Epithelial cell of proximal tubule (primary cell): ENCODE data around the gene ID4. TPM values are rescaled to one million over a fixed set of nuclear protein-coding genes. Genes with fewer than 3 reads are reported as not detected.
A peak's percentile ranks its signal among the peaks of the same experiment; 100 is the strongest.

Source experiments
- DNase-seq: peaks from one replicate; pipeline ENCODE4 v3.0.0-alpha.2; 2011; ENCODE audit warnings: low read depth
- H3K4me3 ChIP-seq: 2 replicates; pipeline ENCODE4 v1.5.1; 2011; ENCODE audit warnings: low read depth, mild to moderate bottlenecking, low read length
- CTCF ChIP-seq: conservative IDR thresholded peaks from 2 replicates; pipeline ENCODE4 v1.5.1; 2012; ENCODE audit warnings: low read depth, mild to moderate bottlenecking, low read length
- total RNA-seq: library from RNA; depleted of rRNA; stranded (reverse); fragments of >200 nt; gene quantifications from 2 replicates; pipeline ENCODE4 v1.2.3, GENCODE V29; 2015

The ID4 gene
- total RNA-seq, 1 donor from 2014 or later = 17.8 TPM

GRCh38 chr6:19811397-19812079, 25.6 kb upstream of the ID4 start:
- no peak for DNase-seq

GRCh38 chr6:19812512-19813119, 24.6 kb upstream of the ID4 start:
- DNase-seq = no peak
- peak; percentile 82 for TF ChIP-seq CTCF
- H3K4me3 ChIP-seq = no peak overlapping the region

More at GRCh38 chr6:19811397-19812079, 25.6 kb upstream of the ID4 start:
- H3K4me3 ChIP-seq = peak overlapping the region; percentile 29
- TF ChIP-seq CTCF = no peak

GRCh38 chr6:19818805-19819204, 18.4 kb upstream of the ID4 start:
- DNase-seq = no peak
- no peak for TF ChIP-seq CTCF

GRCh38 chr6:19824058-19824807, 12.9 kb upstream of the ID4 start:
- DNase-seq = no peak
- H3K4me3 ChIP-seq = no peak overlapping the region
- no peak for TF ChIP-seq CTCF

More at GRCh38 chr6:19818805-19819204, 18.4 kb upstream of the ID4 start:
- H3K4me3 ChIP-seq = no peak overlapping the region

- H3K4me3 ChIP-seq = no peak overlapping the region
- no peak for TF ChIP-seq CTCF
- DNase-seq = no peak
Observed at GRCh38 chr6:19827247-19827646, 9.9 kb upstream of the ID4 start.

GRCh38 chr6:19827903-19828302, 9.3 kb upstream of the ID4 start:
- no peak overlapping the region for H3K4me3 ChIP-seq
- no peak for TF ChIP-seq CTCF
- DNase-seq = no peak
